Bronchial epithelial cell (primary cell): ENCODE data around the gene AKAP9. TPM values are rescaled to one million over a fixed set of nuclear protein-coding genes. Genes with fewer than 3 reads are reported as not detected.

ENCODE experiments used
- DNase-seq: peaks from one replicate; pipeline ENCODE4 v3.0.0-alpha.2; 2010; ENCODE audit warnings: low read depth
- FAIRE-seq: peaks from 2 replicates; lab custom pipeline; 2011; peaks lifted over from hg19 to GRCh38; lab: Jason Lieb, UNC
- H3K27me3 ChIP-seq: 2 replicates; pipeline ENCODE4 v1.5.1; 2011; ENCODE audit warnings: low read length; ENCODE audit not compliant: control insufficient read depth, insufficient read depth
- H3K36me3 ChIP-seq: 2 replicates; pipeline ENCODE4 v1.5.1; 2011; ENCODE audit warnings: low read length; ENCODE audit not compliant: control insufficient read depth, insufficient read depth
- H3K4me3 ChIP-seq: 2 replicates; pipeline ENCODE4 v1.5.1; 2011; ENCODE audit warnings: mild to moderate bottlenecking, low read depth, low read length, control low read depth
- CTCF ChIP-seq: IDR thresholded peaks from 2 replicates; pipeline ENCODE4 v1.5.1; 2011; ENCODE audit warnings: mild to moderate bottlenecking, moderate library complexity, low read length, control low read depth, inconsistent platforms; ENCODE audit not compliant: insufficient read depth, severe bottlenecking
- total RNA-seq: library from RNA; depleted of rRNA; stranded (reverse); fragments of >200 nt; gene quantifications from 2 replicates; pipeline ENCODE4 v1.2.1, GENCODE V29; 2014

The AKAP9 gene
- total RNA-seq, 1 donor from 2014 or later: 34.5 TPM

DNA sequence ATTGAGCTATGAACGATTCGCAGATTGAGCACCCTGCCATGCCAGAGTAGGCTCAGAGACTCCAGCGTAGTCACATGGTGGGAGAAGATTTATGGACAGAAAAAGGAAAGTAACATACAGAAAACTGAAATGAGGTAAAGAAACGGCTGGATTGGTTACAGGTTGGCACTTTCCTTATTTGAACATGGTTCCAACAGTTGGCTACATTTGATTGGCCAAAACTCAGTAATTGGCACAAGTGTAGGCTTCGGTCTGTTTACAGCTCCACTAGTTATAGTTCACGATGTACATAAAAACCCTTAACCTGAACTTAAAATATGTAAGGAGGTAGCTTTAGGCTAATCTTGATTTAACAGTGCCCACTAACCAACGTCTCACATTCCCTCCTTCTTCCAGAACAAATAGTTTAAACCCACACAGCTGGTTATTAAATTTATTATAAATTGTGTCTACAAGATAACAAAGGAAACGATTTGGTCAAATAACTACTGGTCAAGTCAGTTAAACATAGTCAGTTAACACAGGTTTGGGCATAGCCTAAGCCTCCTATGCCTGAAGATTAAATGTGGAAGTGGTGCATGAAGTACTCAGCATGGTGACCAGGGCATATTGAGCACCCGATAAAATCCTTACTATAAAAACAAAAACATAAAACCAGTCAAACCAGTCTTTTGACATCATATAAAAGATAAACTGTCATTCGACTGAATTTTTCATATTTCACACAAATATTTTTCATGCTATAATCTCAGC is 42.2 kb upstream of the AKAP9 start:
- DNase-seq (no peak), FAIRE-seq (no peak)
- no peaks in the 10 kb centered on the region for H3K27me3 ChIP-seq
- H3K36me3 ChIP-seq: no peaks in the 10 kb centered on the region
- no peak for TF ChIP-seq CTCF
- no peak overlapping the region for H3K4me3 ChIP-seq

GRCh38 chr7:91899563-91899962 is 41.1 kb upstream of the AKAP9 start:
- DNase-seq (no peak), FAIRE-seq (no peak)
- Histone ChIP-seq H3K27me3 (no peaks in the 10 kb centered on the region), H3K4me3 (no peak overlapping the region), H3K36me3 (no peaks in the 10 kb centered on the region)
- no peak for TF ChIP-seq CTCF

- Histone ChIP-seq H3K36me3 (no peaks in the 10 kb centered on the region), H3K27me3 (no peaks in the 10 kb centered on the region), H3K4me3 (no peak overlapping the region)
- no peak for TF ChIP-seq CTCF
- FAIRE-seq (no peak), DNase-seq (no peak)
These were observed 30.5 kb upstream of the AKAP9 start for GRCh38 chr7:91910171-91910570.

DNA sequence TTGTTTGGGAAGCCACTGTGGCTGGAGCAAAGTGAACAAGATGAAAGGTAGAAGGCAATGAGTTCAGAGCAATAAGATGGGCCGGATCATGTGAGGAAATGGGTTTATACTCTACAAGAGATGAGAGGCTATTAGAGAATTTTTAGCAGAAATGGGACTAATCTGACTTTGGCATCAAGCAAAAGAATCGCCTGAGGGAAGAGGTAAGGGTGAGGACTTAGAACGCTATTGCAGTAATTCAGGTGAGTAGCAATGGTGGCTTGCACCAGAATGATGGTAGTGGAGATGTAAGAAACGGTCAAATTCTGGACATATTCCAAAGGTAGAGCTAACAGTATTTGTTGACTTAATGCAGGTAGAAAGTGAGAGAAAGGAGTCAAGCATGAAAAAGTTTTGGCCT is 29.5 kb upstream of the AKAP9 start:
- Histone ChIP-seq H3K27me3 (no peaks in the 10 kb centered on the region), H3K4me3 (no peak overlapping the region), H3K36me3 (no peaks in the 10 kb centered on the region)
- DNase-seq (no peak), FAIRE-seq (no peak)
- no peak for TF ChIP-seq CTCF

DNA sequence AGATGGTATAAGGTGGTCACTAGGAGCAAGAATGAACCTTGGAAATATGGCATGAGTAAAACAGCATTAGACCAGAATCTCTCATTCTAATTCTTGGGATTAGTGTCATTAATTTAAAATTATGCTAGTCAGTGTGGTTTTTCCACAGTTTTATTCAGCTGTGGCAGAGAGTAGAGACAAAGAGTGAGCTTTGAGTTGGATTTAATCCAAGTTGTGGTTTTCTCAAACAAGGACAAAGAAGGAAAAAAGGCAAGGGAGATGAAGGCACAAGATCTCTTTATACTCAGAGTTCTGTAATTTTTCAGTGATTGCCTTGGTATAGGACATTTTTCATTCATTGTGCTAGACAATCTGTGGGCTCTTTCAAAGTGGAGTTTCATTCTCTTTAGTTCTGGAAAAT is 28.2 kb upstream of the AKAP9 start:
- Histone ChIP-seq H3K27me3 (no peaks in the 10 kb centered on the region), H3K4me3 (no peak overlapping the region), H3K36me3 (no peaks in the 10 kb centered on the region)
- DNase-seq (no peak), FAIRE-seq (no peak)
- no peak for TF ChIP-seq CTCF

DNA sequence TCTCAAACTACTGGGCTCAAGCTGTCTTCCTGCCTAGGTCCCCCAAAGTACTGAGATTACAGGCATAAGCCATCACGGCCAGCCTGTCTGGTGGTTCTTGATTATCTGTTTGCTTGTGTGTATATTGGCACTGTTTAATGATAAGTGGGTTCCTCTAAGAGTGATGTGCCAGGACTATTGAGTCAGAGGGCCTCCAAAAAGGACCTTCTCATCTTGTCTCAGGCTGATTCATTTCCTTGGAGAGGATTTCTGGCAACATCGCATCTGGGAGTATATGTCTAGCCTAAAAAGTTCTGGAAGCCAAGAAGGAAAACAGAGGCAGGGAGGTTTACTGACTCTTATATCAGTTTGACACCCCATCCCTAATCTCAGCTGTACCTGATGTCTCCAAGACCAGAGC is 27.1 kb upstream of the AKAP9 start:
- Histone ChIP-seq H3K4me3 (no peak overlapping the region), H3K36me3 (no peaks in the 10 kb centered on the region), H3K27me3 (no peaks in the 10 kb centered on the region)
- TF ChIP-seq CTCF: no peak
- FAIRE-seq (no peak), DNase-seq (peak; percentile 19)
